ENCODE measurements around the gene P4HTM. TPM values are rescaled to one million over a fixed set of nuclear protein-coding genes. Genes with fewer than 3 reads are reported as not detected.

The P4HTM gene
- total and polyA plus RNA-seq, 2 of the 8 experiments (the other 6 are each of a cell fraction or from before 2014, with no cell fraction given), result 19.1 to 25.4 TPM

DNA sequence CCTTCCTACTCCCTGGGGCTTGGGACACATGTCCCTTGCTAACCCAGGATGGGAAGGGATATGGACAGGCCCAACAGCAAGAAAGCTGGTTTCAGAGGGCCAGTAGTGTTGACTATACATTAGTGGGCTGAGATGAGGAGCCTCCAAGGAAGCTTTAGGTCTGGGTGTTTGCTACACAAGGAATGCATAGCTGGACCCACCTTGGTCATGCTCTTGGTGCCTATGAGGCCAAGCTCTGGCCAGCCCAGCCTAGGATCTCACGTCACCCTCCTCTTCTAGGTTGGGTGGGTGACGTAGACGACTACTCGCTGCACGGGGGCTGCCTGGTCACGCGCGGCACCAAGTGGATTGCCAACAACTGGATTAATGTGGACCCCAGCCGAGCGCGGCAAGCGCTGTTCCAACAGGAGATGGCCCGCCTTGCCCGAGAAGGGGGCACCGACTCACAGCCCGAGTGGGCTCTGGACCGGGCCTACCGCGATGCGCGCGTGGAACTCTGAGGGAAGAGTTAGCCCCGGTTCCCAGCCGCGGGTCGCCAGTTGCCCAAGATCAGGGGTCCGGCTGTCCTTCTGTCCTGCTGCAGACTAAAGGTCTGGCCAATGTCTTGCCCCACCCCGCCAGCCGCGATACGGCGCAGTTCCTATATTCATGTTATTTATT is 16.5 kb downstream of the P4HTM start:
- POLR2A ChIA-PET (ENCODE audit: partially characterized antibody), result interaction anchor here (0.7 to 38.8 kb wide), 27 partner anchors 4 to 567 kb away, joined by 3 to 1518 read pairs (median 4); partner anchors contain the start of genes ARIH2, CCDC51, CELSR3 and DAG1
- peaks cover 0 to 8% (median 3%) of the 10 kb centered on the region in 4 experiments; a peak in 4 of 8 replicates for H3K36me3 ChIP-seq (ENCODE audit: control insufficient read depth in 2 of 4, insufficient read depth in 4 of 4, low read length in 3 of 4)
- H3K14ac ChIP-seq (ENCODE audit: insufficient read length), result no peak overlapping the region
- H2AFZ ChIP-seq (ENCODE audit: low read length), result no peak overlapping the region
- peak overlapping the region; percentile 75; the same call in 1 of the 2 replicates for H4K8ac ChIP-seq (ENCODE audit: extremely low read depth, insufficient read depth, low read length)
- H4K91ac ChIP-seq (replicated peaks; ENCODE audit: insufficient read length, low read length), result peak overlapping the region; percentile 79
- FAIRE-seq (no peak), DNase-seq (ENCODE audit: low read depth in 1 of 2, low spot score in 2 of 2) (no peak)
- H2BK15ac ChIP-seq (ENCODE audit: low read length), result no peak overlapping the region
- no peak overlapping the region for H3K23ac ChIP-seq (ENCODE audit: insufficient read length)
- peak overlapping the region; percentile 95 to 98 for H3K4me2 ChIP-seq (ENCODE audit: insufficient read depth in 1 of 2, low read depth in 2 of 2, low read length in 2 of 2)
- peak overlapping the region; percentile 99; the same call in 1 of the 2 replicates for H3K27ac ChIP-seq (ENCODE audit: low read depth, low read length)
- H3K4me1 ChIP-seq (replicated peaks in 1 of 4; ENCODE audit: control insufficient read depth in 3 of 4, insufficient read depth in 4 of 4, low read length in 3 of 4), result peaks cover 0 to 12% (median 6%) of the 10 kb centered on the region in 4 experiments; a peak in 5 of 7 replicates
- peak overlapping the region; percentile 6 for H3K4ac ChIP-seq (replicated peaks; ENCODE audit: insufficient read length, low read depth, low read length)
- H3K9me3 ChIP-seq (ENCODE audit: insufficient read depth in 2 of 2, low read depth in 1 of 2, low read length in 1 of 2), result no peaks in the 10 kb centered on the region
- WGBS, 2 experiments (ENCODE audit: extremely low coverage in 1 of 2, insufficient coverage in 1 of 2, insufficient read length in 1 of 2, insufficient replicate concordance in 2 of 2, low coverage in 1 of 2, low lambda C conversion rate in 2 of 2, missing lambda C conversion rate in 1 of 2), result 7% methylated on average over 32 of the region's 32 CpGs; no CpG with 5 or more reads in 1 of the 2 experiments
- H2BK12ac ChIP-seq (ENCODE audit: low read depth, low read length), result 0 out of 2 replicates have a peak overlapping the region, but pooled peaks have one; percentile 84
- H4K20me1 ChIP-seq (replicated peaks in 1 of 2; ENCODE audit: control insufficient read depth in 1 of 2, insufficient read depth in 2 of 2, low read length in 2 of 2), result peaks cover 7 to 14% of the 10 kb centered on the region in 2 experiments
- H3K9ac ChIP-seq (replicated peaks in 1 of 4; ENCODE audit: extremely low read depth in 1 of 4, low read depth in 3 of 4, low read length in 3 of 4), result peak overlapping the region; percentile 40 to 99 (median 77)
- peaks cover 11% of the 10 kb centered on the region for H3K79me1 ChIP-seq (ENCODE audit: low read depth, low read length)
- no peak overlapping the region for H2BK20ac ChIP-seq (ENCODE audit: low read length)
- no peaks in the 10 kb centered on the region for H3K27me3 ChIP-seq (replicated peaks in 1 of 4; ENCODE audit: control insufficient read depth in 3 of 4, extremely low read depth in 1 of 4, insufficient read depth in 3 of 4, low read length in 3 of 4)
- peak overlapping the region; percentile 66 to 94 (median 92) for H3K4me3 ChIP-seq (ENCODE audit: extremely low read depth in 1 of 4, insufficient read depth in 2 of 4, low read depth in 3 of 4, low read length in 4 of 4)
- peak overlapping the region; percentile 67 for H3K56ac ChIP-seq (replicated peaks; ENCODE audit: insufficient read length, low read depth, low read length)
- H3K79me2 ChIP-seq (ENCODE audit: control insufficient read depth in 1 of 2, insufficient read depth in 2 of 2, low read length in 2 of 2), result peaks cover 11 to 33% of the 10 kb centered on the region in 2 experiments
- H2AK5ac ChIP-seq (ENCODE audit: low read depth, low read length), result peak overlapping the region; percentile 57; the same call in 1 of the 2 replicates
- peak overlapping the region; percentile 81; the same call in 1 of the 2 replicates for H2BK5ac ChIP-seq (ENCODE audit: low read depth, low read length)
- peak overlapping the region; percentile 79 for H4K5ac ChIP-seq (ENCODE audit: insufficient read length, low read depth, low read length)
- H3K23me2 ChIP-seq (ENCODE audit: low read depth, low read length), result peaks cover 14% of the 10 kb centered on the region
- peak overlapping the region; percentile 82 for H3K18ac ChIP-seq (ENCODE audit: extremely low read depth, low read length)
- H2BK120ac ChIP-seq (replicated peaks; ENCODE audit: low read depth, low read length), result no peak overlapping the region
- CTCF ChIA-PET (ENCODE audit: partially characterized antibody), result interaction anchor here (0.8 to 24.3 kb wide), 7 partner anchors 9 to 371 kb away, joined by 3 to 467 read pairs (median 6); partner anchors contain the start of genes NDUFAF3, P4HTM and SLC26A6
- TF ChIP-seq RBBP5 (IDR thresholded peaks at IDR 0.05; ENCODE audit: borderline replicate concordance, low read depth, low read length) (no peak), KDM4A (IDR thresholded peaks at IDR 0.05; ENCODE audit: low read depth, low read length, severe bottlenecking) (no peak), CBX8 (IDR thresholded peaks at IDR 0.05; ENCODE audit: borderline replicate concordance, low read depth, low read length) (no peak), BCL11A (IDR thresholded peaks at IDR 0.05; ENCODE audit: low read depth in 2 of 2, low read length in 2 of 2) (no peak), EZH2 (IDR thresholded peaks at IDR 0.05; ENCODE audit: low read depth, low read length, severe bottlenecking) (no peak), TEAD4 (IDR thresholded peaks at IDR 0.05; ENCODE audit: low read depth, low read length) (no peak)

Measured in H1 (cell line).